Left ventricle myocardium inferior (tissue), 1 donor: ENCODE data around the gene MUC22. TPM values are rescaled to one million over a fixed set of nuclear protein-coding genes. Genes with fewer than 3 reads are reported as not detected.
"Not testable (repeated sequence)": the region's sequence is repeated elsewhere in the genome, so short reads cannot be mapped to it uniquely, and the experiment has no call there.

Source experiments
- DNase-seq: peaks from one replicate; pipeline ENCODE4 v3.0.0-alpha.2; 2020
- H3K27ac ChIP-seq: fragments of 200-600 bp; replicated peaks from 2 replicates; pipeline ENCODE4 v1.8.0; 2021
- H3K27me3 ChIP-seq: fragments of 200-600 bp; 2 replicates; pipeline ENCODE4 v1.8.0; 2021; ENCODE audit warnings: low read depth
- H3K36me3 ChIP-seq: fragments of 200-600 bp; 2 replicates; pipeline ENCODE4 v1.8.0; 2021
- H3K4me1 ChIP-seq: fragments of 200-600 bp; 2 replicates; pipeline ENCODE4 v1.8.0; 2021
- H3K4me3 ChIP-seq: fragments of 200-600 bp; 2 replicates; pipeline ENCODE4 v1.8.0; 2021; ENCODE audit warnings: mild to moderate bottlenecking, moderate library complexity
- H3K9me3 ChIP-seq: fragments of 200-600 bp; replicated peaks from 2 replicates; pipeline ENCODE4 v1.8.0; 2021
- CTCF ChIP-seq: fragments of 200-600 bp; IDR thresholded peaks from 2 replicates; pipeline ENCODE4 v1.8.0; 2021; ENCODE audit warnings: antibody characterized with exemption, mild to moderate bottlenecking, borderline replicate concordance
- intact Hi-C: fragments of 100-400 bp; cut with micrococcal nuclease; formaldehyde crosslinking; loops from one replicate; pipeline ENCODE4 v1.11.0; 2022
- total RNA-seq: library from RNA; stranded (reverse); fragmentation: NEBNext Ultra II Directional; extraction: Animal tissue kit (Norgen Biotek cat#: 25700); gene quantifications from one replicate; pipeline ENCODE4 v1.2.1, GENCODE V29; 2021
- donor health status: DM: no; HTN: yes; CAD: no; lungs with severe emphysema.

MUC22 gene
- total RNA-seq, 1 donor from 2014 or later = 0.08 TPM

- H3K4me1 ChIP-seq = no peaks in the 10 kb centered on the region
- intact Hi-C loops = no loop called here
- H3K9me3 ChIP-seq = no peaks in the 10 kb centered on the region
- H3K27ac ChIP-seq = no peak overlapping the region
- no peaks in the 10 kb centered on the region for H3K27me3 ChIP-seq
- no peak for TF ChIP-seq CTCF
- no peak for DNase-seq
- H3K36me3 ChIP-seq = no peaks in the 10 kb centered on the region
- H3K4me3 ChIP-seq = no peak overlapping the region
These were observed 55.3 kb downstream of the MUC22 start for GRCh38 chr6:31065556-31065955.

GRCh38 chr6:31067028-31067427 is 56.8 kb downstream of the MUC22 start:
- DNase-seq, H3K9me3 ChIP-seq, H3K4me1 ChIP-seq, H3K36me3 ChIP-seq, H3K27ac ChIP-seq, H3K27me3 ChIP-seq, intact Hi-C loops, H3K4me3 ChIP-seq: not testable (repeated sequence)

GRCh38 chr6:31067891-31068668 is 57.8 kb downstream of the MUC22 start:
- DNase-seq, H3K36me3 ChIP-seq, H3K4me3 ChIP-seq, H3K27me3 ChIP-seq, intact Hi-C loops, H3K9me3 ChIP-seq, H3K4me1 ChIP-seq, H3K27ac ChIP-seq: not testable (repeated sequence)

GRCh38 chr6:31068669-31069340 is 58.5 kb downstream of the MUC22 start:
- Histone ChIP-seq H3K9me3 (no peaks in the 10 kb centered on the region), H3K27me3 (no peaks in the 10 kb centered on the region), H3K4me3 (no peak overlapping the region), H3K27ac (no peak overlapping the region), H3K36me3 (no peaks in the 10 kb centered on the region), H3K4me1 (peaks cover 4% of the 10 kb centered on the region)
- intact Hi-C loops = no loop called here
- TF ChIP-seq CTCF = peak; percentile 95
- peak; percentile 77 for DNase-seq

- peaks cover 4% of the 10 kb centered on the region for H3K4me1 ChIP-seq
- peak; percentile 62 for TF ChIP-seq CTCF
- H3K36me3 ChIP-seq = no peaks in the 10 kb centered on the region
- no peak overlapping the region for H3K27ac ChIP-seq
- no peaks in the 10 kb centered on the region for H3K9me3 ChIP-seq
- DNase-seq = no peak
- intact Hi-C loops = loop anchor here (5.0 kb wide), 1 partner anchor 153 kb away; no protein-coding TSS in a partner anchor
- H3K4me3 ChIP-seq = no peak overlapping the region
- no peaks in the 10 kb centered on the region for H3K27me3 ChIP-seq
These were observed 60.5 kb downstream of the MUC22 start for GRCh38 chr6:31070711-31071197.

- DNase-seq = no peak
- TF ChIP-seq CTCF = no peak
- intact Hi-C loops = loop anchor here (5.0 kb wide), 1 partner anchor 157 kb away; no protein-coding TSS in a partner anchor
These were observed 64.1 kb downstream of the MUC22 start for GRCh38 chr6:31074401-31074800.

More at GRCh38 chr6:31074401-31074800, 64.1 kb downstream of the MUC22 start:
- H3K9me3 ChIP-seq = no peaks in the 10 kb centered on the region
- no peak overlapping the region for H3K27ac ChIP-seq
- H3K36me3 ChIP-seq = no peaks in the 10 kb centered on the region
- peaks cover 4% of the 10 kb centered on the region for H3K4me1 ChIP-seq
- no peaks in the 10 kb centered on the region for H3K27me3 ChIP-seq
- H3K4me3 ChIP-seq = no peak overlapping the region
